ENCODE data around the gene MED15.

- TF ChIP-seq CTCF (IDR thresholded peaks at IDR 0.05), result no peak
- no peak for TF ChIP-seq POLR2A (IDR thresholded peaks at IDR 0.05)
These were observed 18.9 kb downstream of the MED15 start for GRCh38 chr22:20526305-20526627.

Data from lower leg skin (tissue), 3 donors.